GM19193 (cell line): ENCODE measurements around the gene UBE2L3.

Source experiments
- POLR2A ChIP-seq: IDR thresholded peaks from 4 replicates; pipeline ENCODE4 v1.6.1; 2011; ENCODE audit not compliant: insufficient read depth, insufficient read length; ENCODE audit errors: extremely low read depth

UBE2L3 gene

GRCh38 chr22:21612858-21613257 is 45.3 kb downstream of the UBE2L3 start:
- no peak for TF ChIP-seq POLR2A

GRCh38 chr22:21613553-21614233 is 46.2 kb downstream of the UBE2L3 start:
- TF ChIP-seq POLR2A = no peak

GRCh38 chr22:21615731-21616130 is 48.2 kb downstream of the UBE2L3 start:
- TF ChIP-seq POLR2A = no peak

GRCh38 chr22:21621025-21621424 is 53.5 kb downstream of the UBE2L3 start:
- no peak for TF ChIP-seq POLR2A

- TF ChIP-seq POLR2A = no peak
Observed at GRCh38 chr22:21622011-21622918, 54.8 kb downstream of the UBE2L3 start.

GRCh38 chr22:21622919-21623647 is 55.6 kb downstream of the UBE2L3 start:
- no peak for TF ChIP-seq POLR2A

GRCh38 chr22:21623648-21623970 is 56.1 kb downstream of the UBE2L3 start:
- no peak for TF ChIP-seq POLR2A

- no peak for TF ChIP-seq POLR2A
Observed at GRCh38 chr22:21624120-21624879, 56.8 kb downstream of the UBE2L3 start.

GRCh38 chr22:21624880-21625791 is 57.6 kb downstream of the UBE2L3 start:
- TF ChIP-seq POLR2A = peak; percentile 37

GRCh38 chr22:21626073-21626734 is 58.7 kb downstream of the UBE2L3 start:
- no peak for TF ChIP-seq POLR2A

- TF ChIP-seq POLR2A = peak; percentile 39
Observed at GRCh38 chr22:21626735-21627469, 59.4 kb downstream of the UBE2L3 start.

GRCh38 chr22:21628386-21629254 is 61.1 kb downstream of the UBE2L3 start:
- TF ChIP-seq POLR2A = no peak
